Measurements from ENCODE around the gene ENAH. TPM values are rescaled to one million over a fixed set of nuclear protein-coding genes. Genes with fewer than 3 reads are reported as not detected.
A peak's percentile ranks its signal among the peaks of the same experiment; 100 is the strongest.

ENAH gene
- total RNA-seq, 1 experiment from 2014 or later, result 103 TPM

GRCh38 chr1:225654688-225655508 lies 2.0 kb upstream of the ENAH start:
- no peak for TF ChIP-seq CTCF (IDR thresholded peaks at IDR 0.05; ENCODE audit: unreplicated experiment)
- Mint-ChIP-seq H3K4me3 (ENCODE audit: low read depth, unreplicated experiment) (no peak overlapping the region), H3K4me1 (ENCODE audit: low read depth, unreplicated experiment) (peaks cover 38% of the 10 kb centered on the region), H3K9me3 (ENCODE audit: low read depth, unreplicated experiment) (no peaks in the 10 kb centered on the region), H3K27ac (ENCODE audit: unreplicated experiment) (no peak overlapping the region), H3K36me3 (ENCODE audit: insufficient read depth, unreplicated experiment) (peaks cover 37% of the 10 kb centered on the region), H3K27me3 (ENCODE audit: unreplicated experiment) (no peaks in the 10 kb centered on the region)
- DNase-seq, result no peak
- BruUV-seq (replicated peaks), result no TSS peak
- CTCF ChIA-PET, result interaction anchor here (0.6 to 1.6 kb wide), 6 partner anchors 15 to 174 kb away, joined by 3 to 9 read pairs (median 4); partner anchors contain the start of gene SRP9
- intact Hi-C loops (cut with micrococcal nuclease; ENCODE audit: unreplicated experiment), result loop anchor here (5.0 to 10.0 kb wide), 3 partner anchors 37 to 170 kb away; no protein-coding TSS in a partner anchor

DNA sequence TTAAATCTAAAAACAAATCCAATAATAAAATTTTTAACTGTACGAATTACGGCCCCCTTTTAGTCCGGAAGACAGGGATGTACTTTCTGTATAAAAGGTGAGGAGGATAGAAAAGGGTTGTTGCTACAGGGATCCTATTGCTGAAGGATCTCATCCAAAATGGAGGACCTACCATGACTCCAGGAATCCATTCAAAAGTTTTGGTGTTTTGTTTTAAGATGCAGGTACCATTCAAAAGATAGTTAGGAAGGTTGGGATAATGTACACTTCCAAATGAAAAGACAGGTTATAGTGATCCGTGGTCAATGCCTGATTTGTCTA lies 1.3 kb upstream of the ENAH start:
- no peak for DNase-seq
- H3K9me3 Mint-ChIP-seq (ENCODE audit: low read depth, unreplicated experiment), result no peaks in the 10 kb centered on the region
- TSS peak; percentile 91 for BruUV-seq (replicated peaks)
- TF ChIP-seq CTCF (IDR thresholded peaks at IDR 0.05; ENCODE audit: unreplicated experiment), result no peak
- H3K4me3 Mint-ChIP-seq (ENCODE audit: low read depth, unreplicated experiment), result peak overlapping the region; percentile 98
- peak overlapping the region; percentile 53 for H3K27ac Mint-ChIP-seq (ENCODE audit: unreplicated experiment)
- CTCF ChIA-PET, result interaction anchor here (1.5 to 1.6 kb wide), 2 partner anchors 93 to 173 kb away, joined by 3 to 4 read pairs; no protein-coding TSS in a partner anchor
- H3K27me3 Mint-ChIP-seq (ENCODE audit: unreplicated experiment), result no peaks in the 10 kb centered on the region
- intact Hi-C loops (cut with micrococcal nuclease; ENCODE audit: unreplicated experiment), result loop anchor here (5.0 to 10.0 kb wide), 2 partner anchors 52 to 169 kb away; no protein-coding TSS in a partner anchor
- peaks cover 38% of the 10 kb centered on the region for H3K4me1 Mint-ChIP-seq (ENCODE audit: low read depth, unreplicated experiment)
- peaks cover 37% of the 10 kb centered on the region for H3K36me3 Mint-ChIP-seq (ENCODE audit: insufficient read depth, unreplicated experiment)

- DNase-seq, result peak; percentile 57
- H3K27me3 Mint-ChIP-seq (ENCODE audit: unreplicated experiment), result no peaks in the 10 kb centered on the region
- no TSS peak for BruUV-seq (replicated peaks)
- H3K27ac Mint-ChIP-seq (ENCODE audit: unreplicated experiment), result peak overlapping the region; percentile 53
- intact Hi-C loops (cut with micrococcal nuclease; ENCODE audit: unreplicated experiment), result loop anchor here (5.0 to 10.0 kb wide), 2 partner anchors 51 to 169 kb away; no protein-coding TSS in a partner anchor
- H3K4me3 Mint-ChIP-seq (ENCODE audit: low read depth, unreplicated experiment), result peak overlapping the region; percentile 98
- CTCF ChIA-PET, result interaction anchor here (1.5 to 2.4 kb wide), 2 partner anchors 93 to 119 kb away, joined by 3 to 9 read pairs; no protein-coding TSS in a partner anchor
- no peak for TF ChIP-seq CTCF (IDR thresholded peaks at IDR 0.05; ENCODE audit: unreplicated experiment)
- peaks cover 37% of the 10 kb centered on the region for H3K36me3 Mint-ChIP-seq (ENCODE audit: insufficient read depth, unreplicated experiment)
- H3K4me1 Mint-ChIP-seq (ENCODE audit: low read depth, unreplicated experiment), result peaks cover 38% of the 10 kb centered on the region
- no peaks in the 10 kb centered on the region for H3K9me3 Mint-ChIP-seq (ENCODE audit: low read depth, unreplicated experiment)
Measured at GRCh38 chr1:225653463-225654276, 747 bp upstream of the ENAH start.

Measured in Calu3 (cell line).